Tibial nerve (tissue), 3 donors: ENCODE results near the gene TEAD3.

Experiments used
- POLR2A ChIP-seq, 2 donors: fragments of 450-650 bp; IDR thresholded peaks; one replicate each; pipeline ENCODE4 v1.6.1; 2017; ENCODE audit warnings: antibody characterized with exemption in 2 of 2, mild to moderate bottlenecking in 2 of 2, moderate library complexity in 2 of 2
- TF ChIP-seq, protein P1 (sequence below), 5 experiments: fragments of 200-600 bp in 3 of 5; fragments of 450-650 bp in 2 of 5; sonication (generic) in 3 of 5; IDR thresholded peaks; one replicate each; pipeline ENCODE4 v1.5.1; 2016 to 2019; ENCODE audit warnings: antibody characterized with exemption in 5 of 5, mild to moderate bottlenecking in 3 of 5, moderate library complexity in 2 of 5

DNA sequence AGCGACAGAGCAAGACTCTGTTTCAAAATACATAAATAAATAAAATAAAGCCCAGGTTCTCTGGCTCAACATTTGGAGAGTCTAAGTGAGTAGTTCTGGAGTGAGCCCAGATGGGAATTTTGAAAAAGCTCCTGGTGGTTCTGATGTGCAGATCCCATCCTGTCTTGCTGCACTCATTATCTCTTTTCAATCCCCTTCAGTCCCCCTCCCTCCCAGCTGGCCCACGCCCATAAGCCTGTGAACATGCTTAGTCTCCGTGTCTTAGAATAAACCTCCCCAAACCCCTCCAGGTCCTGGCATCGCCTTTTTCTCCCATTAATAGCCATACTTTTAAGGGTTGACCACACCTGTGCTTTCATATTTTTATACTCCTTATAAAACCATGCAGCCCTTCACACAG lies 35.2 kb upstream of the TEAD3 start:
- TF ChIP-seq POLR2A (IDR thresholded peaks at IDR 0.05), result no peak
- TF ChIP-seq, protein P1, sequence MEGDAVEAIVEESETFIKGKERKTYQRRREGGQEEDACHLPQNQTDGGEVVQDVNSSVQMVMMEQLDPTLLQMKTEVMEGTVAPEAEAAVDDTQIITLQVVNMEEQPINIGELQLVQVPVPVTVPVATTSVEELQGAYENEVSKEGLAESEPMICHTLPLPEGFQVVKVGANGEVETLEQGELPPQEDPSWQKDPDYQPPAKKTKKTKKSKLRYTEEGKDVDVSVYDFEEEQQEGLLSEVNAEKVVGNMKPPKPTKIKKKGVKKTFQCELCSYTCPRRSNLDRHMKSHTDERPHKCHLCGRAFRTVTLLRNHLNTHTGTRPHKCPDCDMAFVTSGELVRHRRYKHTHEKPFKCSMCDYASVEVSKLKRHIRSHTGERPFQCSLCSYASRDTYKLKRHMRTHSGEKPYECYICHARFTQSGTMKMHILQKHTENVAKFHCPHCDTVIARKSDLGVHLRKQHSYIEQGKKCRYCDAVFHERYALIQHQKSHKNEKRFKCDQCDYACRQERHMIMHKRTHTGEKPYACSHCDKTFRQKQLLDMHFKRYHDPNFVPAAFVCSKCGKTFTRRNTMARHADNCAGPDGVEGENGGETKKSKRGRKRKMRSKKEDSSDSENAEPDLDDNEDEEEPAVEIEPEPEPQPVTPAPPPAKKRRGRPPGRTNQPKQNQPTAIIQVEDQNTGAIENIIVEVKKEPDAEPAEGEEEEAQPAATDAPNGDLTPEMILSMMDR (IDR thresholded peaks at IDR 0.05), result no peak
